ENCODE measurements around the gene ATRIP. TPM values are rescaled to one million over a fixed set of nuclear protein-coding genes. Genes with fewer than 3 reads are reported as not detected.

The ATRIP gene
- polyA plus RNA-seq, 1 of the 3 experiments (the other 2 are of a cell fraction) = 5.6 TPM

DNA sequence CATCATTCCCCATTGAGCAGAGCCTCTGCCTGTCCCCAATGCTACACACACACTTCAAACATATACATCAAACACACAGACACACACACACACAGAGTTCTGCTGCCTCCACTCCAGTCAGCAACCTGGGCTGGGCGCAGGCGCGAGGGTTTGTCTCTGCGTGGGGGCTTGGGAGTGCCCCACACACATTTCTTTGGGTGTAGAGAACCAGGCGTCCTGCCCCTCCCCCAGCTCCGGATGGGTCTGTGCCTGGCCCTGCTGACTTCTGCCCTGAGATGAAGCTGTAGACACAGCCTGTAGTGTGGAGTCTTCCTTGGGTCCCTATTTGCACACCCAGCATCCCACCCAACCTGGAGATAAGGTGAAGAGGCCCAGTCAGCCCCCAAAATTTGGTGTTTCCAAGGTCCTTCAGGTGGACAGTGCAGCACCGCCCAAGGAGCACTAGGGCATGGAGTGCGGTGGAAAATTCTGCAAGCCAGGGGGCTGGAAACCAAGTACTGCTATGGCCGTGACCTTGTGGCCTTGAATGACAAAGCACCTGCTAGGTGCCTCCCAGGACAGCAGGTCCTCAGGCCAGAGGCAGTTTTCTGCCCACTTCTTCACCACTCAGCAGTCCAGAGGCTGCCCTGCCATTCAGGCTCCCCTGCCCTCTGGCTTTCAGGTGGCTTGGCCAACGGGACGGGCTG lies 47.7 kb upstream of the ATRIP start:
- DNase-seq = peak; percentile 7
- Histone ChIP-seq H3K9me3 (no peaks in the 10 kb centered on the region), H3K27ac (ENCODE audit: low read depth in 2 of 2, low read length in 1 of 2) (peak overlapping the region in 1 of 2 experiments; percentile 60; a peak in 1 of 4 replicates), H3K9ac (no peak overlapping the region), H3K4me2 (no peak overlapping the region), H4K20me1 (ENCODE audit: insufficient read depth) (no peaks in the 10 kb centered on the region), H3K79me2 (ENCODE audit: insufficient read depth) (no peaks in the 10 kb centered on the region), H3K36me3 (replicated peaks in 1 of 2; ENCODE audit: control insufficient read depth in 1 of 2, insufficient read depth in 2 of 2, low read length in 1 of 2) (no peaks in the 10 kb centered on the region), H3K4me3 (ENCODE audit: low read depth in 2 of 2, low read length in 1 of 2) (no peak overlapping the region), H3K27me3 (ENCODE audit: insufficient read depth) (no peaks in the 10 kb centered on the region), H3K9me2 (no peaks in the 10 kb centered on the region), H3K4me1 (ENCODE audit: control insufficient read depth in 1 of 2, insufficient read depth in 2 of 2, low read depth in 1 of 2, low read length in 1 of 2) (peaks cover 6 to 23% of the 10 kb centered on the region in 2 experiments; a peak in 2 of 4 replicates), H2AFZ (ENCODE audit: low read depth) (no peak overlapping the region), H3F3A (replicated peaks; ENCODE audit: insufficient read depth) (peaks cover 12% of the 10 kb centered on the region)
- TF ChIP-seq EP300 (IDR thresholded peaks at IDR 0.05; ENCODE audit: borderline replicate concordance in 1 of 2, low read depth in 1 of 2, low read length in 1 of 2) (no peak), FOXM1 (IDR thresholded peaks at IDR 0.05; ENCODE audit: low read depth) (no peak), MXI1 (IDR thresholded peaks at IDR 0.05; ENCODE audit: low read depth, low read length) (no peak), EZH2phosphoT487 (IDR thresholded peaks at IDR 0.05; ENCODE audit: borderline replicate concordance, low read depth) (no peak), NRF1 (IDR thresholded peaks at IDR 0.05; ENCODE audit: low read depth, low read length) (no peak), TAF1 (IDR thresholded peaks at IDR 0.05; ENCODE audit: borderline replicate concordance, low read depth, low read length) (no peak), CHD2 (IDR thresholded peaks at IDR 0.05; ENCODE audit: low read length, partially characterized antibody) (no peak), ZBTB33 (IDR thresholded peaks at IDR 0.05; ENCODE audit: borderline replicate concordance, low read depth) (no peak), FOSL2 (IDR thresholded peaks at IDR 0.05; ENCODE audit: borderline replicate concordance, low read depth) (no peak)
- TF ChIP-seq, protein P1, sequence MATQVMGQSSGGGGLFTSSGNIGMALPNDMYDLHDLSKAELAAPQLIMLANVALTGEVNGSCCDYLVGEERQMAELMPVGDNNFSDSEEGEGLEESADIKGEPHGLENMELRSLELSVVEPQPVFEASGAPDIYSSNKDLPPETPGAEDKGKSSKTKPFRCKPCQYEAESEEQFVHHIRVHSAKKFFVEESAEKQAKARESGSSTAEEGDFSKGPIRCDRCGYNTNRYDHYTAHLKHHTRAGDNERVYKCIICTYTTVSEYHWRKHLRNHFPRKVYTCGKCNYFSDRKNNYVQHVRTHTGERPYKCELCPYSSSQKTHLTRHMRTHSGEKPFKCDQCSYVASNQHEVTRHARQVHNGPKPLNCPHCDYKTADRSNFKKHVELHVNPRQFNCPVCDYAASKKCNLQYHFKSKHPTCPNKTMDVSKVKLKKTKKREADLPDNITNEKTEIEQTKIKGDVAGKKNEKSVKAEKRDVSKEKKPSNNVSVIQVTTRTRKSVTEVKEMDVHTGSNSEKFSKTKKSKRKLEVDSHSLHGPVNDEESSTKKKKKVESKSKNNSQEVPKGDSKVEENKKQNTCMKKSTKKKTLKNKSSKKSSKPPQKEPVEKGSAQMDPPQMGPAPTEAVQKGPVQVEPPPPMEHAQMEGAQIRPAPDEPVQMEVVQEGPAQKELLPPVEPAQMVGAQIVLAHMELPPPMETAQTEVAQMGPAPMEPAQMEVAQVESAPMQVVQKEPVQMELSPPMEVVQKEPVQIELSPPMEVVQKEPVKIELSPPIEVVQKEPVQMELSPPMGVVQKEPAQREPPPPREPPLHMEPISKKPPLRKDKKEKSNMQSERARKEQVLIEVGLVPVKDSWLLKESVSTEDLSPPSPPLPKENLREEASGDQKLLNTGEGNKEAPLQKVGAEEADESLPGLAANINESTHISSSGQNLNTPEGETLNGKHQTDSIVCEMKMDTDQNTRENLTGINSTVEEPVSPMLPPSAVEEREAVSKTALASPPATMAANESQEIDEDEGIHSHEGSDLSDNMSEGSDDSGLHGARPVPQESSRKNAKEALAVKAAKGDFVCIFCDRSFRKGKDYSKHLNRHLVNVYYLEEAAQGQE (IDR thresholded peaks at IDR 0.05; ENCODE audit: low read depth, low read length) = no peak
- WGBS (ENCODE audit: low lambda C conversion rate) = 71% methylated on average over 5 of the region's 11 CpGs
- CTCF ChIA-PET = interaction anchor here (0.8 to 15.6 kb wide), 12 partner anchors 9 to 237 kb away, joined by 3 to 399 read pairs (median 12); partner anchors contain the start of gene PLXNB1
- POLR2A ChIA-PET = interaction anchor here (0.6 to 1.8 kb wide), 5 partner anchors 25 to 59 kb away, joined by 3 to 6 read pairs (median 3); partner anchors contain the start of gene ATRIP
